Measurements from ENCODE around the gene PLPPR4. TPM values are rescaled to one million over a fixed set of nuclear protein-coding genes. Genes with fewer than 3 reads are reported as not detected.

The PLPPR4 gene
- total and polyA plus RNA-seq, 2 experiments from 2014 or later: 0.99 to 2.3 TPM

DNA sequence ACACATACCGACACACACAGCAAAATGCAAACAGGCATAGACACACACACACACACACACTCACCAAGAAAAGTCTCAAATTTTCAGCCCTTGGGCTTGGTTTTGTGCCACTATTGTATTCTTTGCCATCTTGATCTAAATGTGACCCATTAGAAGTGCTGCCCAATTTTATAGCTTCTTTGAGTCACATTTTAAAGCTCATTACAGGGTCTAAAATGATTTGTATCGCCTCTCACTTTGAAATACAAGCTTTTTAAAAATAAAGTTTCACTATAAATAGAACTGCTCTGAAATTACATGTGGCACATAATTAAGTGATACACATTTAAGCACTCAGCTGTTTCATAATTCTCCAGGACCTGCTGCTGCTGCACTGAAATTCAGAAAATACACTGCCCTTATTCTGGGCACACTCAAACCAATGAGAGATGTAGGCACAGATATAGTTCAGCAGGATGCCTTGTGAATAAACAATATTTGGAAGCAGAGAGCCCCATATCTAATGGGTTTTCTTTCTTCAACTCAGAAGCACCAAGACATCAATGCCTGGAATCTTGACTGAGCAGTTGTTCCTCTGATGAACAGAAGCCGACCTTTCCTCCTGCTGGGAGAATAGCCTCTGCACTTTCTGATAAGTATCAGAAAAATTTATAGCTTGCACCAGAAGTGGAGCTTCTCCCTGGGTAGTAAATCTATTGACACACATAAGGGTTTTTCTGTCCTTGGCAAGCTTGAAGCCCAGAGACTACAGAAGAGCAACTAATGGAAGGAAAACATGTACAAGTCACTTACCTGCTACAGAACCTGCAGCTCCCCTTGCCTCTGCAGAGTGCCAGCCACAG, 37.0 kb upstream of the PLPPR4 start (continued):
- TF ChIP-seq, protein P1, sequence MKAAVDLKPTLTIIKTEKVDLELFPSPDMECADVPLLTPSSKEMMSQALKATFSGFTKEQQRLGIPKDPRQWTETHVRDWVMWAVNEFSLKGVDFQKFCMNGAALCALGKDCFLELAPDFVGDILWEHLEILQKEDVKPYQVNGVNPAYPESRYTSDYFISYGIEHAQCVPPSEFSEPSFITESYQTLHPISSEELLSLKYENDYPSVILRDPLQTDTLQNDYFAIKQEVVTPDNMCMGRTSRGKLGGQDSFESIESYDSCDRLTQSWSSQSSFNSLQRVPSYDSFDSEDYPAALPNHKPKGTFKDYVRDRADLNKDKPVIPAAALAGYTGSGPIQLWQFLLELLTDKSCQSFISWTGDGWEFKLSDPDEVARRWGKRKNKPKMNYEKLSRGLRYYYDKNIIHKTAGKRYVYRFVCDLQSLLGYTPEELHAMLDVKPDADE (IDR thresholded peaks at IDR 0.05): no peak
- TF ChIP-seq STAT1 (IDR thresholded peaks at IDR 0.05; ENCODE audit: unreplicated experiment) (no peak), ZNF331 (CRISPR knock-in tag; IDR thresholded peaks at IDR 0.05; ENCODE audit: low read depth) (no peak)

DNA sequence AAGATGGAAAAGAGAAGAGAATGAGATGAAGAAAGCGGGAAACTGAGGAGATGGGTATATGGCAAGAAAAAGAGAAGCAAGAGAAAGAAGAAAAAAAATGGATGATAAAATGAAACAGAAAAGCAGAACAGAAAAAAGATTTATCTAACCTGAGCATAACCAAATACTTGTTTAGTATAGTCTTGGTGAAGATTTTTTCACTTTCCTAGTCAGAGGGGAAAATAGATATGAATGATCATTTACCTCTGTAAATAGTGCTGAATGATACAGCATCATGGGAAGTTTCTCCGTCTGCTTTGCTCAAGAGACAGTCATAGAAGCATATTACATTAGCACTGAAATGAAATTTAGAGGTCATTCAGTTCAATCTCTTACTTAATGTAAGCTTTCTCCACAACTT, 36.1 kb upstream of the PLPPR4 start:
- 0 out of 2 replicates have a peak, but pooled peaks cover 3% of the 10 kb centered on the region for H3K9me2 ChIP-seq (ENCODE audit: insufficient read depth)
- no peak overlapping the region for H3K4me2 ChIP-seq
- H3F3A ChIP-seq (replicated peaks; ENCODE audit: low read depth): no peaks in the 10 kb centered on the region
- no peak overlapping the region for H3K27ac Mint-ChIP-seq
- H3K36me3 ChIP-seq (ENCODE audit: insufficient read depth): no peaks in the 10 kb centered on the region
- no peaks in the 10 kb centered on the region for H3K79me2 ChIP-seq (replicated peaks; ENCODE audit: insufficient read depth)
- no peaks in the 10 kb centered on the region for H3K27me3 Mint-ChIP-seq (ENCODE audit: insufficient read depth, low read depth, poor library complexity)
- H3K27ac ChIP-seq (ENCODE audit: low read depth): no peak overlapping the region
- no peak overlapping the region; the same call in 1 of the 2 replicates for H2AFZ ChIP-seq
- no peaks in the 10 kb centered on the region for H3K27me3 ChIP-seq (ENCODE audit: insufficient read depth)
- H3K4me1 ChIP-seq (ENCODE audit: insufficient read depth): no peaks in the 10 kb centered on the region
- no peaks in the 10 kb centered on the region for H3K36me3 Mint-ChIP-seq (ENCODE audit: low read depth)
- no peak overlapping the region for H3K4me3 ChIP-seq
- peaks cover 4% of the 10 kb centered on the region; the same call in 2 of the 3 replicates for H3K9me3 Mint-ChIP-seq
- ATAC-seq: no peak
- no peak overlapping the region for H3K4me3 Mint-ChIP-seq
- no peaks in the 10 kb centered on the region for H3K4me1 Mint-ChIP-seq
- DNase-seq (ENCODE audit: low spot score): no peak
- TF ChIP-seq CREB1 (CRISPR knock-in tag; IDR thresholded peaks at IDR 0.05; ENCODE audit: low read depth): no peak
- TF ChIP-seq ZNF114 (CRISPR knock-in tag; IDR thresholded peaks at IDR 0.05): no peak
- H4K20me1 ChIP-seq (replicated peaks; ENCODE audit: insufficient read depth): no peaks in the 10 kb centered on the region

GRCh38 chr1:99229122-99229521, 35.2 kb upstream of the PLPPR4 start:
- DNase-seq (ENCODE audit: low spot score) (no peak), ATAC-seq (no peak)
- H3K79me2 ChIP-seq (replicated peaks; ENCODE audit: insufficient read depth): no peaks in the 10 kb centered on the region
- H3K4me3 Mint-ChIP-seq: no peak overlapping the region
- no peak overlapping the region for H2AFZ ChIP-seq
- peaks cover 4% of the 10 kb centered on the region; the same call in 2 of the 3 replicates for H3K9me3 Mint-ChIP-seq
- H3K4me1 Mint-ChIP-seq: no peaks in the 10 kb centered on the region
- no peaks in the 10 kb centered on the region for H3K4me1 ChIP-seq (ENCODE audit: insufficient read depth)
- no peaks in the 10 kb centered on the region for H3K27me3 ChIP-seq (ENCODE audit: insufficient read depth)
- H3K36me3 Mint-ChIP-seq (ENCODE audit: low read depth): no peaks in the 10 kb centered on the region
- no peak overlapping the region for H3K4me2 ChIP-seq
- no peaks in the 10 kb centered on the region for H3K36me3 ChIP-seq (ENCODE audit: insufficient read depth)
- no peak overlapping the region for H3K4me3 ChIP-seq
- H3K27me3 Mint-ChIP-seq (ENCODE audit: insufficient read depth, low read depth, poor library complexity): no peaks in the 10 kb centered on the region
- H3F3A ChIP-seq (replicated peaks; ENCODE audit: low read depth): no peaks in the 10 kb centered on the region
- no peak overlapping the region for H3K27ac Mint-ChIP-seq
- H3K9me2 ChIP-seq (ENCODE audit: insufficient read depth): no peaks in the 10 kb centered on the region
- no peaks in the 10 kb centered on the region for H4K20me1 ChIP-seq (replicated peaks; ENCODE audit: insufficient read depth)
- H3K27ac ChIP-seq (ENCODE audit: low read depth): no peak overlapping the region
- no peak for TF ChIP-seq STAT1 (IDR thresholded peaks at IDR 0.05; ENCODE audit: unreplicated experiment)
- no peak for TF ChIP-seq ZNF114 (CRISPR knock-in tag; IDR thresholded peaks at IDR 0.05)
- TF ChIP-seq EZH2phosphoT487 (IDR thresholded peaks at IDR 0.05; ENCODE audit: unreplicated experiment): no peak
- TF ChIP-seq EZH2 (IDR thresholded peaks at IDR 0.05; ENCODE audit: low read depth, unreplicated experiment): no peak
- no peak for TF ChIP-seq POLR2AphosphoS5 (IDR thresholded peaks at IDR 0.05; ENCODE audit: low read depth)
- TF ChIP-seq, protein P1 (IDR thresholded peaks at IDR 0.05): no peak
- TF ChIP-seq, protein P2, sequence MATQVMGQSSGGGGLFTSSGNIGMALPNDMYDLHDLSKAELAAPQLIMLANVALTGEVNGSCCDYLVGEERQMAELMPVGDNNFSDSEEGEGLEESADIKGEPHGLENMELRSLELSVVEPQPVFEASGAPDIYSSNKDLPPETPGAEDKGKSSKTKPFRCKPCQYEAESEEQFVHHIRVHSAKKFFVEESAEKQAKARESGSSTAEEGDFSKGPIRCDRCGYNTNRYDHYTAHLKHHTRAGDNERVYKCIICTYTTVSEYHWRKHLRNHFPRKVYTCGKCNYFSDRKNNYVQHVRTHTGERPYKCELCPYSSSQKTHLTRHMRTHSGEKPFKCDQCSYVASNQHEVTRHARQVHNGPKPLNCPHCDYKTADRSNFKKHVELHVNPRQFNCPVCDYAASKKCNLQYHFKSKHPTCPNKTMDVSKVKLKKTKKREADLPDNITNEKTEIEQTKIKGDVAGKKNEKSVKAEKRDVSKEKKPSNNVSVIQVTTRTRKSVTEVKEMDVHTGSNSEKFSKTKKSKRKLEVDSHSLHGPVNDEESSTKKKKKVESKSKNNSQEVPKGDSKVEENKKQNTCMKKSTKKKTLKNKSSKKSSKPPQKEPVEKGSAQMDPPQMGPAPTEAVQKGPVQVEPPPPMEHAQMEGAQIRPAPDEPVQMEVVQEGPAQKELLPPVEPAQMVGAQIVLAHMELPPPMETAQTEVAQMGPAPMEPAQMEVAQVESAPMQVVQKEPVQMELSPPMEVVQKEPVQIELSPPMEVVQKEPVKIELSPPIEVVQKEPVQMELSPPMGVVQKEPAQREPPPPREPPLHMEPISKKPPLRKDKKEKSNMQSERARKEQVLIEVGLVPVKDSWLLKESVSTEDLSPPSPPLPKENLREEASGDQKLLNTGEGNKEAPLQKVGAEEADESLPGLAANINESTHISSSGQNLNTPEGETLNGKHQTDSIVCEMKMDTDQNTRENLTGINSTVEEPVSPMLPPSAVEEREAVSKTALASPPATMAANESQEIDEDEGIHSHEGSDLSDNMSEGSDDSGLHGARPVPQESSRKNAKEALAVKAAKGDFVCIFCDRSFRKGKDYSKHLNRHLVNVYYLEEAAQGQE (IDR thresholded peaks at IDR 0.05; ENCODE audit: unreplicated experiment): no peak
- TF ChIP-seq NANOG (IDR thresholded peaks at IDR 0.05; ENCODE audit: borderline replicate concordance): no peak
- no peak for TF ChIP-seq CREB1 (CRISPR knock-in tag; IDR thresholded peaks at IDR 0.05; ENCODE audit: low read depth)
- no peak for TF ChIP-seq ZNF331 (CRISPR knock-in tag; IDR thresholded peaks at IDR 0.05; ENCODE audit: low read depth)
- TF ChIP-seq CTCF (conservative IDR thresholded peaks at IDR 0.05; ENCODE audit: low read depth in 2 of 2): no peak

All from GM23338 (cell line).